ENCODE measurements around the gene PROZ. TPM values are rescaled to one million over a fixed set of nuclear protein-coding genes. Genes with fewer than 3 reads are reported as not detected.
A peak's percentile ranks its signal among the peaks of the same experiment; 100 is the strongest.

PROZ gene
- total RNA-seq, 6 experiments from 2014 or later: not detected

DNA sequence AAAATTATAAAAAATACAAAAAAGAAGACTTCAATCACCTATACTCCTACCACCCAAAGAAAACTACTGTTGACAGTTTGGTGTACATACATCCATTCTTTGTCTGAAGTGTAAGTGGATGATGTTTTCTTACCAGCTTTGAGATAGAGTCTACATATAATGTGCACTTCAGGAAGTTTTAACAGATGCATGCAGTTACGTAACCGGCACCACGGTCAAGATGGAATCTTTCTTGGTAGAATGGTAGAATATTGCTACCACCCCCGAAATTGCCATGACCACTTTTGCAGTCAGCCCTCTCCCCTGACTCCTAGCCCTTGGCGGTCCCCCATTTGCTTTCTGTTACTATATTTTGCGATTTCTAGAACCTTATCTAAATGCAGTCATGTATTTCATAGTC is 52.4 kb downstream of the PROZ start:
- Mint-ChIP-seq H3K27ac (peak overlapping the region; percentile 81), H3K36me3 (ENCODE audit: low read depth) (peaks cover 44% of the 10 kb centered on the region), H3K27me3 (ENCODE audit: insufficient read depth) (no peaks in the 10 kb centered on the region), H3K4me1 (ENCODE audit: low read depth) (peaks cover 41% of the 10 kb centered on the region), H3K9me3 (no peaks in the 10 kb centered on the region), H3K4me3 (peak overlapping the region; percentile 89)
- no peak for DNase-seq
- TF ChIP-seq, protein P1, sequence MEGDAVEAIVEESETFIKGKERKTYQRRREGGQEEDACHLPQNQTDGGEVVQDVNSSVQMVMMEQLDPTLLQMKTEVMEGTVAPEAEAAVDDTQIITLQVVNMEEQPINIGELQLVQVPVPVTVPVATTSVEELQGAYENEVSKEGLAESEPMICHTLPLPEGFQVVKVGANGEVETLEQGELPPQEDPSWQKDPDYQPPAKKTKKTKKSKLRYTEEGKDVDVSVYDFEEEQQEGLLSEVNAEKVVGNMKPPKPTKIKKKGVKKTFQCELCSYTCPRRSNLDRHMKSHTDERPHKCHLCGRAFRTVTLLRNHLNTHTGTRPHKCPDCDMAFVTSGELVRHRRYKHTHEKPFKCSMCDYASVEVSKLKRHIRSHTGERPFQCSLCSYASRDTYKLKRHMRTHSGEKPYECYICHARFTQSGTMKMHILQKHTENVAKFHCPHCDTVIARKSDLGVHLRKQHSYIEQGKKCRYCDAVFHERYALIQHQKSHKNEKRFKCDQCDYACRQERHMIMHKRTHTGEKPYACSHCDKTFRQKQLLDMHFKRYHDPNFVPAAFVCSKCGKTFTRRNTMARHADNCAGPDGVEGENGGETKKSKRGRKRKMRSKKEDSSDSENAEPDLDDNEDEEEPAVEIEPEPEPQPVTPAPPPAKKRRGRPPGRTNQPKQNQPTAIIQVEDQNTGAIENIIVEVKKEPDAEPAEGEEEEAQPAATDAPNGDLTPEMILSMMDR (IDR thresholded peaks at IDR 0.05): no peak

DNA sequence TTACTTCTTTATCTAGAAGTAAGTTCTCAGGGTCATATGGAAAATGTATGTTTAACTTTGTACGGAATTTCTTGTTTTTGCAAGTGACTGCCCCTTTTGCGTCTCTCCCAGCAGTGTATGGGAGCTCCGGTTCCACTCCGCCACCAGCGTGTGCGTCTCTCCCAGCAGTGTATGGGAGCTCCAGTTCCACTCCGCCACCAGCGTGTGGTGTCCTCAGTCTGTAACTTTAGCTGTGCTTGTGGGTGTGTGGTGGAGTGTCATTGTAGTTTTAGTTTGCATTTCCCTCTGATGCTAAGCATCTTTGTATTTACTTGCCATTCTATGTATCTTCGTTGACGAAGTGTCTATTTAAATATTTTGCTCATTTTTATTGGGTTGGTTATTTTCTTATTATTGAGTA is 53.3 kb downstream of the PROZ start:
- Mint-ChIP-seq H3K36me3 (ENCODE audit: low read depth) (peaks cover 34% of the 10 kb centered on the region), H3K4me1 (ENCODE audit: low read depth) (peaks cover 31% of the 10 kb centered on the region), H3K27me3 (ENCODE audit: insufficient read depth) (no peaks in the 10 kb centered on the region), H3K9me3 (no peaks in the 10 kb centered on the region), H3K27ac (peak overlapping the region; percentile 34), H3K4me3 (peak overlapping the region; percentile 71)
- TF ChIP-seq, protein P1 (IDR thresholded peaks at IDR 0.05): peak; percentile 36
- no peak for DNase-seq

GRCh38 chr13:113216254-113217048 is 58.0 kb downstream of the PROZ start:
- peak; percentile 84 for DNase-seq
- Mint-ChIP-seq H3K4me3 (no peak overlapping the region), H3K27me3 (ENCODE audit: insufficient read depth) (no peaks in the 10 kb centered on the region), H3K9me3 (no peaks in the 10 kb centered on the region), H3K4me1 (ENCODE audit: low read depth) (peaks cover 28% of the 10 kb centered on the region), H3K36me3 (ENCODE audit: low read depth) (peaks cover 30% of the 10 kb centered on the region), H3K27ac (no peak overlapping the region)
- TF ChIP-seq, protein P1 (IDR thresholded peaks at IDR 0.05): no peak

DNA sequence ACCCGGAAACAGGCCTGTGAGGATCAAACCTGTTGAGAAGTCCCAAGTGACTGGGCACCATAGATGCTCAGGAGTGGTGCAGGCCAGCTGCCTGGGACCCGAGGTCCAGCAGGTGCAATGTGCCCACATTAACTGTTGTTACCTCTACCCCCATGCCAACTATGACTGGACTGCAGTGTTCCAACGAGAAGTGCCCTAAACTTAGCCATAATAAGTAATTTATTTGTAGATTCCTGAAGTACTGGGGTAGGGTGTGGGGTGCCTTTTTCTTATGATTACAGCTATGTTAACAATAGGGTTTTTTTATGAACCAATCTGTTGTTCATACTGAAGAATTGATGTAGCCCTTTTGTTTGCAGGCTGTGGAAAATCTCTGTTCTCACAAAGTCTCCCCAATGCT is 60.1 kb downstream of the PROZ start:
- TF ChIP-seq, protein P1 (IDR thresholded peaks at IDR 0.05): no peak
- no peak overlapping the region; the same call in 1 of the 2 replicates for H3K27ac Mint-ChIP-seq
- no peaks in the 10 kb centered on the region for H3K9me3 Mint-ChIP-seq
- H3K27me3 Mint-ChIP-seq (ENCODE audit: insufficient read depth): no peaks in the 10 kb centered on the region
- H3K4me1 Mint-ChIP-seq (ENCODE audit: low read depth): peaks cover 27% of the 10 kb centered on the region
- no peak for DNase-seq
- H3K36me3 Mint-ChIP-seq (ENCODE audit: low read depth): peaks cover 35% of the 10 kb centered on the region
- no peak overlapping the region for H3K4me3 Mint-ChIP-seq

DNA sequence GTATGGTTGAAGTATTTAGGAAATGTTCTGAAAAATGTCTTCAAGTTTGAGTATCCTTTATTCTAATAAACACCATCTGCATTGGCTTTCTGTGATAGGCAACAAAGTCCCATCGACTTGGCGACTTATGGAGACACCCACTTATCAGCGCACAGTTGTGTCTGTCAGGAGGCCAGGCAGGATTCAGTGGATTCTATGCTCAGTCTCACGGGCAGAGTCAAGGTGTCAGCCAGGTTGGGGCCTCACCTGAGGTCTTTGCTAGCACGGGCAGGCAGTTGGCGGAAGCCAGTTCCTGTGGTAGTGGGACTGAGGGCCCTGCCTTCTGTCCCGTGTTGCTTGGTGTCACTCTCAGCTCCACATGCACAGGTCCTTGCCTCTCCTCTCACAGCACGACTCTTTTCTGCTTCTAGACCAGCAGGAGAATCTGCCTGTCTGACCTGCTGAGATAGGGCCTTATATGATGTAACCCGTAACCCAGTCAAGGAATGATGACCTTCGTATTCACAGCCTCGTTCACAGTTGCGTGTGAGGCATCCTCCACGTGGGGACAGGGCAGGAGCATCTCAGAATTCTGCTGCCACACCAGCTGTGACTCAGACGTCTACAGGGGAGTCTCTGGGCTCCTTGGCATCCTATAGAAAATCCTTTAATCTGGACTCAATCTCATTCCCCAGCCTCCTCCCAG is 61.0 kb downstream of the PROZ start:
- H3K4me3 Mint-ChIP-seq: peak overlapping the region; percentile 43; the same call in 1 of the 2 replicates
- DNase-seq: peak; percentile 60
- H3K27ac Mint-ChIP-seq: peak overlapping the region; percentile 75
- TF ChIP-seq, protein P1 (IDR thresholded peaks at IDR 0.05): no peak
- peaks cover 2% of the 10 kb centered on the region; the same call in 1 of the 2 replicates for H3K27me3 Mint-ChIP-seq (ENCODE audit: insufficient read depth)
- H3K9me3 Mint-ChIP-seq: no peaks in the 10 kb centered on the region
- H3K36me3 Mint-ChIP-seq (ENCODE audit: low read depth): peaks cover 33% of the 10 kb centered on the region
- H3K4me1 Mint-ChIP-seq (ENCODE audit: low read depth): peaks cover 27% of the 10 kb centered on the region

All from HFFc6 (cell line).